Prostate gland (tissue), 2 donors: ENCODE data around the gene GRID2.

ENCODE experiments used
- CTCF ChIP-seq, 4 experiments: fragments of 200-600 bp in 2 of 4; fragments of 450-650 bp in 2 of 4; sonication (generic) in 2 of 4; IDR thresholded peaks; 1 replicate in 3 of 4; 2 replicates in 1 of 4; pipeline ENCODE4 v1.5.1; 2016 to 2019; ENCODE audit warnings: antibody characterized with exemption in 4 of 4, mild to moderate bottlenecking in 2 of 4, moderate library complexity in 2 of 4
- POLR2A ChIP-seq: fragments of 450-650 bp; IDR thresholded peaks from one replicate; pipeline ENCODE4 v1.6.1; 2016; ENCODE audit warnings: antibody characterized with exemption, mild to moderate bottlenecking
- POLR2AphosphoS5 ChIP-seq: sonication (generic); formaldehyde crosslinking; IDR thresholded peaks from one replicate; pipeline ENCODE4 v1.6.1; 2017; ENCODE audit warnings: antibody characterized with exemption

- TF ChIP-seq CTCF (IDR thresholded peaks at IDR 0.05) (no peak), POLR2A (no peak), POLR2AphosphoS5 (no peak)
Observed at GRCh38 chr4:93475730-93476129, 1172.0 kb downstream of the GRID2 start.
